OCI-LY3 (cell line): ENCODE measurements around the gene MAB21L2.

Source experiments
- H2AFZ ChIP-seq: fragments of 200-600, 300-600 bp; shearing (Covaris generic); 2 replicates; pipeline ENCODE4 v1.6.0; 2014; ENCODE audit warnings: antibody characterized with exemption, low read depth, low read length
- H3K27ac ChIP-seq: fragments of 200-600, 300-600 bp; sonication (generic); 2 replicates; pipeline ENCODE4 v1.5.1; 2014; ENCODE audit warnings: mild to moderate bottlenecking, low read length, moderate library complexity, mixed read lengths
- H3K27me3 ChIP-seq: fragments of 200-600, 300-600 bp; sonication (generic); 2 replicates; pipeline ENCODE4 v1.6.1; 2014; ENCODE audit warnings: low read depth, low read length, mixed read lengths
- H3K36me3 ChIP-seq: fragments of 200-600, 300-600 bp; sonication (generic); replicated peaks from 2 replicates; pipeline ENCODE3; 2014; ENCODE audit warnings: low read depth, low read length, mixed read lengths
- H3K4me1 ChIP-seq: fragments of 300-600, 200-600 bp; sonication (generic); 2 replicates; pipeline ENCODE4 v1.6.1; 2014; ENCODE audit warnings: low read length, mixed read lengths
- H3K4me2 ChIP-seq: fragments of 200-600, 300-600 bp; sonication (generic); 2 replicates; pipeline ENCODE4 v1.6.1; 2014; ENCODE audit warnings: low read length, mixed read lengths
- H3K4me3 ChIP-seq: fragments of 300-600, 200-600 bp; sonication (generic); 2 replicates; pipeline ENCODE4 v1.5.1; 2014; ENCODE audit warnings: antibody characterized with exemption, mild to moderate bottlenecking, low read length, moderate library complexity
- H3K79me2 ChIP-seq: fragments of 300-600, 200-600 bp; shearing (Covaris generic); 2 replicates; pipeline ENCODE4 v1.6.1; 2014; ENCODE audit warnings: mild to moderate bottlenecking, low read length, mixed read lengths
- H3K9ac ChIP-seq: fragments of 300-600, 200-600 bp; shearing (Covaris generic); 2 replicates; pipeline ENCODE4 v1.6.0; 2014; ENCODE audit warnings: mild to moderate bottlenecking, low read length, moderate library complexity
- H3K9me3 ChIP-seq: fragments of 200-600, 300-600 bp; shearing (Covaris generic); 2 replicates; pipeline ENCODE4 v1.6.1; 2014; ENCODE audit warnings: low read length, mixed read lengths; ENCODE audit not compliant: insufficient read depth
- H4K20me1 ChIP-seq: fragments of 200-600, 300-600 bp; sonication (generic); 2 replicates; pipeline ENCODE4 v1.6.1; 2016; ENCODE audit warnings: low read length, mixed read lengths; ENCODE audit not compliant: insufficient read depth
- EZH2phosphoT487 ChIP-seq: fragments of 200-600 bp; shearing (Covaris generic); IDR thresholded peaks from 2 replicates; pipeline ENCODE4 v1.6.1; 2018; ENCODE audit warnings: antibody characterized with exemption, mixed run types, low read depth
- TF ChIP-seq, protein P1 (sequence below): fragments of 200-600, 300-600 bp; sonication (generic); IDR thresholded peaks from 2 replicates; pipeline ENCODE4 v1.5.1; 2014; ENCODE audit warnings: antibody characterized with exemption, low read length, low read depth

MAB21L2 gene

DNA sequence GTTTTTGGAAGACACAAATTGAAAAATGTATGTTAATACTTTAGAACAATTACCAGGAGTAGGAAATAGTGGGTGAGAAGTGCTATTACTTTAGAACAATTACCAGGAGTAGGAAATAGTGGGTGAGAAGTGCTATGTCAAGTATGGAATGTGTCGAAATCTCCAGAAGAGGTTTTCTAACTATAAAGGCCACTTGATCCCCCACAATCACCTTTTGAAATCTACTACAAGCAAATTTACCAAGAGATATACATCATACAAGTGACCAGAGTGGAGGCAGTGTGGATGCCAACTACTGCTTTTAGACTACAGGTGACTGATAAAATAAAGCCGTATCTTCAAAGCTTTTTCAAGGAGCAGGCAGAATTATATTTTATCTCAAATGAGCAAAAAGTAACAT is 43.1 kb downstream of the MAB21L2 start:
- Histone ChIP-seq H3K4me1 (no peaks in the 10 kb centered on the region), H3K9me3 (no peaks in the 10 kb centered on the region), H4K20me1 (no peaks in the 10 kb centered on the region), H3K4me2 (no peak overlapping the region), H3K4me3 (no peak overlapping the region), H3K27ac (no peak overlapping the region), H2AFZ (no peak overlapping the region), H3K36me3 (no peaks in the 10 kb centered on the region), H3K9ac (no peak overlapping the region), H3K27me3 (no peaks in the 10 kb centered on the region), H3K79me2 (no peaks in the 10 kb centered on the region)
- TF ChIP-seq, protein P1, sequence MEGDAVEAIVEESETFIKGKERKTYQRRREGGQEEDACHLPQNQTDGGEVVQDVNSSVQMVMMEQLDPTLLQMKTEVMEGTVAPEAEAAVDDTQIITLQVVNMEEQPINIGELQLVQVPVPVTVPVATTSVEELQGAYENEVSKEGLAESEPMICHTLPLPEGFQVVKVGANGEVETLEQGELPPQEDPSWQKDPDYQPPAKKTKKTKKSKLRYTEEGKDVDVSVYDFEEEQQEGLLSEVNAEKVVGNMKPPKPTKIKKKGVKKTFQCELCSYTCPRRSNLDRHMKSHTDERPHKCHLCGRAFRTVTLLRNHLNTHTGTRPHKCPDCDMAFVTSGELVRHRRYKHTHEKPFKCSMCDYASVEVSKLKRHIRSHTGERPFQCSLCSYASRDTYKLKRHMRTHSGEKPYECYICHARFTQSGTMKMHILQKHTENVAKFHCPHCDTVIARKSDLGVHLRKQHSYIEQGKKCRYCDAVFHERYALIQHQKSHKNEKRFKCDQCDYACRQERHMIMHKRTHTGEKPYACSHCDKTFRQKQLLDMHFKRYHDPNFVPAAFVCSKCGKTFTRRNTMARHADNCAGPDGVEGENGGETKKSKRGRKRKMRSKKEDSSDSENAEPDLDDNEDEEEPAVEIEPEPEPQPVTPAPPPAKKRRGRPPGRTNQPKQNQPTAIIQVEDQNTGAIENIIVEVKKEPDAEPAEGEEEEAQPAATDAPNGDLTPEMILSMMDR: no peak
- TF ChIP-seq EZH2phosphoT487: no peak

DNA sequence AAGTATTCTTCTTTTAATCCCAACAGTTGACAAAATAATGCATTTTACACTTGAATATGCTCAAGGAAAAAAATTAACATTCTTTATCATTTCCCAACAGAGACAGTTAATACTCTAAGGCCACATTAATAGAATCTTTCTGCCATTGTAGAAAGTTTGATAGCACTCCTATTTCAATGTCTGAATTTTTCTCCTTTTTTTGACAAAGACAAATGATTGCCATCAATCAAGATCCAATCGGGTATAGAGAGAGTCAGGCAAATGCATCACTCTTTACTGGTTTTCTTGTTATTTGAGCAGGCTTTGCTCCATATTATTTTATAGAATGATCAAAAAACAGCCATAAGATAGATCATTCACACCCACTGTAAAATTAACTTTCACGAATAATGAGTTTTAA is 46.1 kb downstream of the MAB21L2 start:
- no peaks in the 10 kb centered on the region for H3K4me1 ChIP-seq
- no peaks in the 10 kb centered on the region for H3K36me3 ChIP-seq
- no peak overlapping the region for H3K9ac ChIP-seq
- no peak overlapping the region for H3K4me3 ChIP-seq
- H3K27me3 ChIP-seq: no peaks in the 10 kb centered on the region
- TF ChIP-seq, protein P1: no peak
- no peak for TF ChIP-seq EZH2phosphoT487
- H3K79me2 ChIP-seq: no peaks in the 10 kb centered on the region
- H2AFZ ChIP-seq: no peak overlapping the region
- H3K9me3 ChIP-seq: no peaks in the 10 kb centered on the region
- H3K4me2 ChIP-seq: no peak overlapping the region
- no peaks in the 10 kb centered on the region for H4K20me1 ChIP-seq
- H3K27ac ChIP-seq: no peak overlapping the region

DNA sequence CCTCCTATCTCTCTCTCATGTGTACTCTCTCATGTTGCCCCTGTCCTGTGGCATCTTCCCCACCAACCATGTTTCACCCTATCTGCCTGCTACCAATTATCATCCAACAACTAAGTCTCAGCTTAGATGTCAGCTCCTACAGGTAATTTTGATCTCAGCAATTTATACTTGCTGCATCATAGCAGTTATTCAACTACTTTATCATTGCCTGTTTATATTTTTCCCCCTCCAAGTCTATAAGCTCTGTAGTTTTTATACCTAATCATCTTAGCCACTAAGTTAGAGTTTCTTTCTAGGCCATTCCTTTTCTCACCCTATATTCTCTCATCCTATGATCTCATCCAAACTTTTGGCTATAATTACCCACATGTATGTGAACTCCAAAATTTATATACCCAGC is 50.7 kb downstream of the MAB21L2 start:
- no peak overlapping the region for H2AFZ ChIP-seq
- H4K20me1 ChIP-seq: no peaks in the 10 kb centered on the region
- no peak overlapping the region for H3K27ac ChIP-seq
- no peak overlapping the region for H3K4me3 ChIP-seq
- H3K27me3 ChIP-seq: no peaks in the 10 kb centered on the region
- H3K4me2 ChIP-seq: no peak overlapping the region
- H3K79me2 ChIP-seq: no peaks in the 10 kb centered on the region
- no peaks in the 10 kb centered on the region for H3K36me3 ChIP-seq
- no peak overlapping the region for H3K9ac ChIP-seq
- H3K9me3 ChIP-seq: no peaks in the 10 kb centered on the region
- TF ChIP-seq, protein P1: no peak
- TF ChIP-seq EZH2phosphoT487: no peak
- H3K4me1 ChIP-seq: no peaks in the 10 kb centered on the region
